Activated CD4-positive, alpha-beta T cell treated with anti-CD3 and anti-CD28 coated beads, Interleukin-2, amount 10 ng/mL, durations not matched to agents 24 days and 14 days (primary cell): ENCODE results near the gene FOXF2. TPM values are rescaled to one million over a fixed set of nuclear protein-coding genes. Genes with fewer than 3 reads are reported as not detected.

Source experiments
- DNase-seq: peaks from one replicate; pipeline ENCODE4 v3.0.0; 2022
- H3K27ac Mint-ChIP-seq: one replicate; pipeline ENCODE4 v1.8.0; 2022; ENCODE audit warnings: mild to moderate bottlenecking, mixed read lengths
- H3K27me3 Mint-ChIP-seq: one replicate; pipeline ENCODE4 v1.8.0; 2022; ENCODE audit warnings: mixed read lengths
- H3K36me3 Mint-ChIP-seq: one replicate; pipeline ENCODE4 v1.8.0; 2022; ENCODE audit warnings: low read depth, mild to moderate bottlenecking, mixed read lengths
- H3K4me1 Mint-ChIP-seq: one replicate; pipeline ENCODE4 v1.8.0; 2021; ENCODE audit warnings: mixed read lengths
- H3K4me3 Mint-ChIP-seq: one replicate; pipeline ENCODE4 v1.8.0; 2022; ENCODE audit warnings: mild to moderate bottlenecking, moderate library complexity, mixed read lengths
- H3K9me3 Mint-ChIP-seq: one replicate; pipeline ENCODE4 v1.8.0; 2021; ENCODE audit warnings: mixed read lengths
- intact Hi-C: fragments of 100-400 bp; cut with micrococcal nuclease; formaldehyde crosslinking; loops from one replicate; pipeline ENCODE4 v1.15.1; 2023
- total RNA-seq: library from RNA; stranded (reverse); gene quantifications from 2 replicates; pipeline ENCODE4 v1.2.3, GENCODE V29; 2022

The FOXF2 gene
- total RNA-seq, 1 donor from 2014 or later, result not detected

DNA sequence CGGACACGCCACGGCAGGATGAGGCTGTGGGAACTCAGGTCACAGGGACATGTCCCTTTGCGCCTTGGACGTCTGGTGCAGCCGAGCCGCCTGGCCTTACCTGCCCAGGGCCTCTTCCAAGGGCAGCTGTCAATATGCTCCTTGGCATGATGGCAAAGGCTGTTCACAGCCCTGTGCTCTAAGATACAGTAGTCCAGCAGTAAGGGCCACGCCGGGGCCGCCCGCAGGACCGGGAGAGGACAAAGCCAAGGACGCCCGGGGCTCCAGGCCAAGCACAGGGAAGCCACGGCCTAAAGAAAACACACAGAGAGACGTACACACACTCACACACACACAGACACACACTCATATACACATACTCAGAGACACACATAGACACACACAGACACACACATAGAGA is 13.0 kb downstream of the FOXF2 start:
- no peak for DNase-seq
- H3K27ac Mint-ChIP-seq, result no peak overlapping the region
- H3K4me3 Mint-ChIP-seq, result no peak overlapping the region
- intact Hi-C loops, result no loop called here
- peaks cover 14% of the 10 kb centered on the region for H3K27me3 Mint-ChIP-seq
- H3K4me1 Mint-ChIP-seq, result no peaks in the 10 kb centered on the region
- no peaks in the 10 kb centered on the region for H3K36me3 Mint-ChIP-seq
- no peaks in the 10 kb centered on the region for H3K9me3 Mint-ChIP-seq

DNA sequence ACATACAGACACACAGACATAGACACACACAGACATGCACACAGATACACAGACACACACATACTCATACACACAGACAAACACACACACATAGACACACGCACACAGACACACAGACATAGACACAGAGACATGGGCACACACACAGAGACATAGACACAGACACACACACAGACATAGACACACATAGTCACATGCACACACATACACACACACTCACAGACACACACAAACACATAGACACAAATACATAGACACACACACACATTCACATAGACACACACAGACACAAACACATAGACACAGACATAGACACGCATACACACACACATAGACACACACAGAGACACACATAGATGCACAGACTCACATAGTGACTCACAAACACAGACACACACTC is 13.5 kb downstream of the FOXF2 start:
- H3K27me3 Mint-ChIP-seq, result peaks cover 11% of the 10 kb centered on the region
- H3K27ac Mint-ChIP-seq, result no peak overlapping the region
- H3K36me3 Mint-ChIP-seq, result no peaks in the 10 kb centered on the region
- DNase-seq, result no peak
- no peaks in the 10 kb centered on the region for H3K9me3 Mint-ChIP-seq
- H3K4me1 Mint-ChIP-seq, result no peaks in the 10 kb centered on the region
- intact Hi-C loops, result no loop called here
- no peak overlapping the region for H3K4me3 Mint-ChIP-seq

DNA sequence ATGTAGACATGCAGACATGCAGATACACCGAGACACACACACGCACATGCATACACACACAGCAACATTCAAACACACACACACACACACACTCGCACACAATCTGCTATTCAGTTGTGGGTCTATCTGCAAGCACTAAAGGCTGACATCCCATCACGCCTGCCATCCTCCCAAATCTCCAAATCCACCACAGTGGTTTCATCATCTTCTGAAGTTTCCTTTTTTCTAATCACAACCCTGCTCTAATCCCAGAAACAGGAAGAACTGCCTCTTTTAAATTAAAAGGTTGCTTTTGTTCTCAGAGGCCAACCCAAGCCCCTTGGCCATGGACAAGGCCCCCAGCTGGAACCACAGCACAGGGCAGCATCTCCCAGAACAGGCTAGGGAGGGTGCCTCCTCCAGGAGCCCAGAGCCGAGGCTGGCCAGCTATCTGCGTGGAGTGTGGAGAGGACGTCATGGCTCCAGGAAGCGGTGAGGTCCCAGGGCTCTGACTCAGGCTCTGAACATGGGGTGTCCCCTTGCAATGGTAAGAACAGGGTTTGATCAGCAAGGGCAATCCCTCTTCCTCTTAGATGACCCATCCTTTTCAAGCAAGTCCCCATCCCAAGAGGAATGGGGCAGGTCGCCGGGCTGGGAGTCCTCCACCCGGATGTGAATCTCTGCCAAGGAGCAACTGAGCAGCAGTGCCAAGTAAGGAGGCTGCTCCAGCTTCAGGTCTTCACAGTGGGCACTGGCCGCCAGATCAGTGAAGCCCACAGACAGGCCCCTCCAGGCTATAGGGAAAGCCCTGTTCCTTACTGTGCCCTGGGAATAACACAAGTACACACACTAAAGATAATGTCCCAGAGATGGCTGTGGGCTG is 14.7 kb downstream of the FOXF2 start:
- intact Hi-C loops, result no loop called here
- peaks cover 6% of the 10 kb centered on the region for H3K27me3 Mint-ChIP-seq
- H3K4me3 Mint-ChIP-seq, result no peak overlapping the region
- no peaks in the 10 kb centered on the region for H3K9me3 Mint-ChIP-seq
- no peaks in the 10 kb centered on the region for H3K36me3 Mint-ChIP-seq
- no peaks in the 10 kb centered on the region for H3K4me1 Mint-ChIP-seq
- no peak overlapping the region for H3K27ac Mint-ChIP-seq
- no peak for DNase-seq

DNA sequence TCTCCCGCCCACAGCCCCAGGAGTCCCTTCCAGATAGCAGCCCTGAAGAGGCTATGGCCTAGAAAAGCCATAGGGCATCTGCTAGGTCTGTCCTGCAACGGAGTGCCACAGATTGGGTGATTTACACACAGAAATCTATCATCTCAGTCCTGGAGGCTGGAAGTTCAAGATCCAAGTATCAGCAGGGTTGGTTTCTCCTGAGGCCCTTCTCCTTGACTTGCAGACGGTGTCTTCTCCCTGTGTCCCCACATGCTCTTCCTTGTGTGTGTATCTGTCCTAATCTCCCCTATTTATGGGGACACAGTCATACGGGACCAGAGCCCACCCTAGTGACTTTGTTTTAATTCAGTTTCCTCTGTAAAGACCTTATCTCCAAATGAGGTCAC is 15.3 kb downstream of the FOXF2 start:
- H3K9me3 Mint-ChIP-seq, result no peaks in the 10 kb centered on the region
- no peak overlapping the region for H3K27ac Mint-ChIP-seq
- peaks cover 8% of the 10 kb centered on the region for H3K27me3 Mint-ChIP-seq
- H3K36me3 Mint-ChIP-seq, result no peaks in the 10 kb centered on the region
- intact Hi-C loops, result no loop called here
- no peaks in the 10 kb centered on the region for H3K4me1 Mint-ChIP-seq
- H3K4me3 Mint-ChIP-seq, result no peak overlapping the region
- DNase-seq, result no peak

- Mint-ChIP-seq H3K36me3 (no peaks in the 10 kb centered on the region), H3K27me3 (peaks cover 11% of the 10 kb centered on the region), H3K4me3 (no peak overlapping the region), H3K9me3 (no peaks in the 10 kb centered on the region), H3K27ac (no peak overlapping the region), H3K4me1 (no peaks in the 10 kb centered on the region)
- DNase-seq, result no peak
- intact Hi-C loops, result no loop called here
Measured at GRCh38 chr6:1405221-1405620, 15.8 kb downstream of the FOXF2 start.

DNA sequence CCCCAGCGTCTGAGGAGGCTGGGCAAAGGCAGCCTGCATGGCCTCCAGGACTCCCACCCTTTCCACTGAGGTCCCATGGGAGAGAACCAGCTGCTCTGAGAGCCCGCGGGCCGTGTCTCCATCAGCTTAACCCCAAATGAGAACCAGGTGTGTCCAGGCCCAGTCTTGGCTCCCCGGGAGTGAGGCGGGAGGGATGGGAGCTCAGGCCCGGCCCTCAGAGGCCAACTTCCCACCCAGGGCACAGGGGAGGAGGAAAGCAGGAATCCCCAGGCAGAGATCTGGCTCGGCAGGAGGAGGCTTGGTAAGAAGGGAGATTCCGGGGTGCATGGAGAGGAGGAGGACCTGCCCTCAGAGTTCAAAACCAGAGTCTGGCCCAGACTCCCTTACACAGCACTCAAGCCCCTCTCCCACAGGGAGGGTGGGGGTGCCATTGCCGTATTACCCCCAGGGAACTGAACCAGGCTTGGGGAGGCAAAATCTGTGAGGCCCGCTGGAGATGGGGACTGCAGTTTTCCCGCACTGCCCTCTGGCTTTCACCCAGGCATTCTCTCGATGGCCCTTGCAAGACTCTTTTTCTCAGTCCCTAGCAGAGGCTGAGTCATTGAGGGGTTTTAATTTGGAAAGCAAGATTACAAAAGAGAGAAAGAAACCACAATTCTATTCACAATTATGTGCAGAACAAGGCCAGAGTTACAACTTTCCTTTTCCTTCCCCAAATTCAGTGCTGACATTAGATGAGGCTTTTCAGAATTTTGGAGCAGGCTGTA is 17.1 kb downstream of the FOXF2 start:
- H3K27me3 Mint-ChIP-seq, result peaks cover 11% of the 10 kb centered on the region
- no peak overlapping the region for H3K27ac Mint-ChIP-seq
- intact Hi-C loops, result no loop called here
- DNase-seq, result no peak
- H3K4me3 Mint-ChIP-seq, result no peak overlapping the region
- H3K4me1 Mint-ChIP-seq, result no peaks in the 10 kb centered on the region
- no peaks in the 10 kb centered on the region for H3K9me3 Mint-ChIP-seq
- no peaks in the 10 kb centered on the region for H3K36me3 Mint-ChIP-seq

DNA sequence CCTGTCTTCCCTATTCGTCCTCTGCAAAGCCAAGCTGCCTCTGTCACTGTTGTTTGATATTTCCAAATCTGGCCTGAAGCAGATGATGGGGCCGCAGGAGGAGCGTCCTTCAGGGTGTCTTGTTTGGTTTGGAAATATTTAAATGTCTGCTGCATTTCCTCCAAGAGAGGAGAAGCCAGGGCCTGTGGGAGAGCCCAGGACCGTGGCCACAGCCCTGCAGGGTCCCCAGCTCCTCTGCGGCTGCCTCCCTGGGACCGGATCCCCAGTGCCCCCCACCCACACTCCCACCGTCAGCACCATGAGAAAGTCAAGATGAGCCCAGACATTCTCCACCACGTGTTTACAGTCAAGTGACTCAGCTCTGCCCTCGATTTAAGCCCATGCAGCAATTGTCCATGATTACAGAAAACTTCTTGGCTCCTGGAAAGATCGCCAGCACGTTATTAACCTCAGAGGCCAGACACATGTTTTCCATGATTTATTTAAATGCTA is 18.2 kb downstream of the FOXF2 start:
- intact Hi-C loops, result no loop called here

GRCh38 chr6:1409774-1410465 is 20.5 kb downstream of the FOXF2 start:
- H3K27me3 Mint-ChIP-seq, result peaks cover 15% of the 10 kb centered on the region
- no peak overlapping the region for H3K4me3 Mint-ChIP-seq
- no peaks in the 10 kb centered on the region for H3K4me1 Mint-ChIP-seq
- intact Hi-C loops, result no loop called here
- H3K27ac Mint-ChIP-seq, result no peak overlapping the region
- DNase-seq, result no peak
- no peaks in the 10 kb centered on the region for H3K9me3 Mint-ChIP-seq
- H3K36me3 Mint-ChIP-seq, result no peaks in the 10 kb centered on the region

More for the DNA sequence above, 18.2 kb downstream of the FOXF2 start:
- Mint-ChIP-seq H3K4me3 (no peak overlapping the region), H3K36me3 (no peaks in the 10 kb centered on the region), H3K4me1 (no peaks in the 10 kb centered on the region), H3K27ac (no peak overlapping the region), H3K27me3 (peaks cover 12% of the 10 kb centered on the region), H3K9me3 (no peaks in the 10 kb centered on the region)
- DNase-seq, result no peak

DNA sequence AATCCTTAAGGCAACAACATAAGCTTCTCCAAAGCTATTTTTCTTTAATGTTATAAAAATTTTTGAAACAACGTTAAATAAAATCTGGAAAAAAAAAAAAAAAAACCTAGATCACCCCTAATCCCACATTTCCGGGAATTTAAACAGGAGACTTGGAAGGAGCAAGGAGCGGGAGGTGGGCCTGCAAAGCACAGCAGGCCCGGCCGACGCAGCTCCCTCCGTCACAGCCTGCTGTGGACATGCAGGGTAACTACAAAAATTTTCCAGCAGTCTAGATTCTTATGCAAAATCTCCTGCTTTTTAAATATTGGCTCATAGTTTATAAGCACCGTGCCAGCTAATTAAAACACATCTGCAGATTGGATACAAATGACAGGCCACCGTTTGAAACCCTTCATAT is 23.5 kb downstream of the FOXF2 start:
- no peak overlapping the region for H3K4me3 Mint-ChIP-seq
- H3K27me3 Mint-ChIP-seq, result peaks cover 16% of the 10 kb centered on the region

DNA sequence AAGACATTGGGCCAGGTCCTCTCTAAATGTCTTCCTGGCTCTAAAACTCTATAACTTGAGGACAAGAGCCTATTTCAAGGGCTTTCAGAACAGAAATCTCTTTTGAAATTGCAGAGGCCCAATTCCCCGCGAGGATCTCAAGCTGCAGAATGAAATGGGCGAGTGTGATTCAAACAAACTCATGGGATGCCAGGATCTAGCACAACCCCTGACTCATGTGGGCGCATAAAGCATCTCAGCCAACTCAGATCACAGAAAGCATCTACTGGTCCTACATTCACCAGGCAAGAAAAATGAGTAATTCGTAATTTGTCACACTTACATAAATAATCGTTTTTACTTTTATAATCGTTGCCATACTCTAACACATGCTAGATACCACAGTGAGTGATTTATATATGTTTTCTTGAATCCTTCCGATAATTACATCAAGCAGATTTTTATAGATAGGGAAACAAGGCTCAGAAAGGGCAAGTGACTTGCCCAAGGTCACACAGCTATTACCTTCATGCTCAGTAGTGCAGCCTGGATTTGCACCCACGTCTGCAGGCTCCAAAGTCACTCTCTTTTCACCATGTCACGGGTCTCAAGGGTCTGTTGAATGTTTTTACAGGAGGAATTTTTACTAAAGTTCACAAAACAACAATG is 26.2 kb downstream of the FOXF2 start:
- DNase-seq, result no peak
- H3K27ac Mint-ChIP-seq, result no peak overlapping the region

More for the DNA sequence above, 23.5 kb downstream of the FOXF2 start:
- intact Hi-C loops, result no loop called here
- no peaks in the 10 kb centered on the region for H3K36me3 Mint-ChIP-seq
- no peak overlapping the region for H3K27ac Mint-ChIP-seq
- no peaks in the 10 kb centered on the region for H3K9me3 Mint-ChIP-seq
- H3K4me1 Mint-ChIP-seq, result no peaks in the 10 kb centered on the region
- no peak for DNase-seq

GRCh38 chr6:1416191-1416760 is 26.9 kb downstream of the FOXF2 start:
- Mint-ChIP-seq H3K36me3 (no peaks in the 10 kb centered on the region), H3K27ac (no peak overlapping the region), H3K27me3 (peaks cover 14% of the 10 kb centered on the region), H3K4me1 (no peaks in the 10 kb centered on the region), H3K4me3 (no peak overlapping the region), H3K9me3 (peaks cover 10% of the 10 kb centered on the region)
- no peak for DNase-seq
- intact Hi-C loops, result no loop called here

More for the DNA sequence above, 26.2 kb downstream of the FOXF2 start:
- H3K36me3 Mint-ChIP-seq, result no peaks in the 10 kb centered on the region
- H3K4me1 Mint-ChIP-seq, result no peaks in the 10 kb centered on the region
- H3K27me3 Mint-ChIP-seq, result peaks cover 10% of the 10 kb centered on the region
- no peak overlapping the region for H3K4me3 Mint-ChIP-seq
- peaks cover 5% of the 10 kb centered on the region for H3K9me3 Mint-ChIP-seq
- intact Hi-C loops, result no loop called here

GRCh38 chr6:1416820-1417219 is 27.4 kb downstream of the FOXF2 start:
- peaks cover 14% of the 10 kb centered on the region for H3K27me3 Mint-ChIP-seq
- H3K4me1 Mint-ChIP-seq, result no peaks in the 10 kb centered on the region
- DNase-seq, result no peak
- no peaks in the 10 kb centered on the region for H3K36me3 Mint-ChIP-seq
- peaks cover 10% of the 10 kb centered on the region for H3K9me3 Mint-ChIP-seq
- intact Hi-C loops, result no loop called here
- H3K4me3 Mint-ChIP-seq, result no peak overlapping the region
- no peak overlapping the region for H3K27ac Mint-ChIP-seq

- Mint-ChIP-seq H3K27me3 (peaks cover 12% of the 10 kb centered on the region), H3K4me3 (no peak overlapping the region), H3K4me1 (no peaks in the 10 kb centered on the region), H3K27ac (no peak overlapping the region), H3K9me3 (peaks cover 10% of the 10 kb centered on the region), H3K36me3 (no peaks in the 10 kb centered on the region)
- DNase-seq, result no peak
- intact Hi-C loops, result no loop called here
Measured at GRCh38 chr6:1417718-1418117, 28.3 kb downstream of the FOXF2 start.
